Fibroblast of the aortic adventitia (primary cell): Measurements from ENCODE around the gene MMD2. TPM values are rescaled to one million over a fixed set of nuclear protein-coding genes. Genes with fewer than 3 reads are reported as not detected.

Experiments
- DNase-seq: peaks from one replicate; pipeline ENCODE4 v3.0.0-alpha.2; 2010; ENCODE audit warnings: low read depth
- H3K4me3 ChIP-seq: 2 replicates; pipeline ENCODE4 v1.5.1; 2011; ENCODE audit warnings: low read depth, mild to moderate bottlenecking, control low read depth, low read length, moderate library complexity
- CTCF ChIP-seq: IDR thresholded peaks from 2 replicates; pipeline ENCODE4 v1.5.1; 2011; ENCODE audit warnings: mild to moderate bottlenecking, low read length, control low read depth, inconsistent platforms; ENCODE audit not compliant: insufficient read depth
- total RNA-seq: library from RNA; depleted of rRNA; stranded (reverse); fragments of >200 nt; gene quantifications from 2 replicates; pipeline ENCODE4 v1.2.3, GENCODE V29; 2012; ENCODE audit warnings: low replicate concordance

MMD2 gene
- total RNA-seq, 1 donor: not detected

- DNase-seq: no peak
- TF ChIP-seq CTCF: no peak
- H3K4me3 ChIP-seq: no peak overlapping the region
Measured at GRCh38 chr7:4928445-4928844, 30.5 kb downstream of the MMD2 start.

GRCh38 chr7:4919969-4920766 lies 38.8 kb downstream of the MMD2 start:
- DNase-seq: no peak
- no peak overlapping the region for H3K4me3 ChIP-seq
- no peak for TF ChIP-seq CTCF

- H3K4me3 ChIP-seq: no peak overlapping the region
- no peak for TF ChIP-seq CTCF
- DNase-seq: no peak
Measured at GRCh38 chr7:4916113-4916512, 42.9 kb downstream of the MMD2 start.

GRCh38 chr7:4911111-4911828 lies 47.7 kb downstream of the MMD2 start:
- no peak for DNase-seq
- no peak for TF ChIP-seq CTCF
- no peak overlapping the region for H3K4me3 ChIP-seq

- TF ChIP-seq CTCF: no peak
- H3K4me3 ChIP-seq: no peak overlapping the region
- no peak for DNase-seq
Measured at GRCh38 chr7:4906682-4907081, 52.3 kb downstream of the MMD2 start.

GRCh38 chr7:4905171-4905570 lies 53.8 kb downstream of the MMD2 start:
- no peak overlapping the region for H3K4me3 ChIP-seq
- DNase-seq: no peak
- TF ChIP-seq CTCF: no peak

- no peak for DNase-seq
- no peak overlapping the region for H3K4me3 ChIP-seq
- no peak for TF ChIP-seq CTCF
Measured at GRCh38 chr7:4904346-4904745, 54.6 kb downstream of the MMD2 start.
